ENCODE measurements around the gene DCX.

The DCX gene

GRCh38 chrX:111302284-111302683 lies 109.7 kb downstream of the DCX start:
- no peak for DNase-seq (ENCODE audit: low read depth)

GRCh38 chrX:111288841-111289240 lies 123.2 kb downstream of the DCX start:
- DNase-seq (ENCODE audit: low read depth) = no peak

GRCh38 chrX:111284631-111285293 lies 127.2 kb downstream of the DCX start:
- no peak for DNase-seq (ENCODE audit: low read depth)

DNA sequence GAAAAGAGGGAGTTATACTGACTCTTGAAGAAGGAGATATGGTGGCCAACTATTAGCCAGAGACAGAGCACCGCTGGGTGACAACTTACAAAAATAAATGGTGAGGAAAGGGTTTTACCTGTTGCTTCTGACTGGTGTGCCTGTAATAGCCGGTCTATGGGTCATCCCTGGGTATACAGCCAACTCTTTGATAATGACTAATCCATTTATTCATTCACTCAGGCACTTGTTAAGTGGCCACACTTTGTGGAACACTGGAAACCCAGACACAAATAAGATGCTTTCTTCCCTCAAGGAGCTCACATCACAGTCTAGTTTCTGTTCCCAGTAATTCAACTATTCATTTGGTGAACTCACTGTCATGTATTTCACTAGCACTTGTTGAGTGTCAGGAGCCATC lies 128.5 kb downstream of the DCX start:
- no peak for DNase-seq (ENCODE audit: low read depth)

DNA sequence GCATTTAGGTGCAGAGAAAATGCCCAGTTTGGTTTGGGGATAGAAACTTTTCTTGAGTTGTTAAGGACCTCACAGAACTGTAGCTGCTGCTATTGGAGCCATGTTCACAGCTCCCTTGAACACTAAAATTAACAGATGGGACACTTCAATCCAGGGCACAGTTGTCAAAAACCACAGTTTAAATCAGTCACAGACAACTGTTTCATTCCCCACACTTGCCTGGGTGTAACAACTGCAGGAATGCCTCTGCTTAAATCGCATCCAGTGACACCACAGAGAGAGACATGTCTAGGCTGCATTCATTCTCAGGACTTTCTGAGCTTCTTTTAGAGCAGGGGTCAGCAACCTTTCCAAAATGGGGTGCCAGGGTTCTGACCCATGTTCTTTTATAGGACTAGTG lies 129.0 kb downstream of the DCX start:
- DNase-seq (ENCODE audit: low read depth) = no peak

GRCh38 chrX:111282139-111282538 lies 129.9 kb downstream of the DCX start:
- DNase-seq (ENCODE audit: low read depth) = no peak

DNA sequence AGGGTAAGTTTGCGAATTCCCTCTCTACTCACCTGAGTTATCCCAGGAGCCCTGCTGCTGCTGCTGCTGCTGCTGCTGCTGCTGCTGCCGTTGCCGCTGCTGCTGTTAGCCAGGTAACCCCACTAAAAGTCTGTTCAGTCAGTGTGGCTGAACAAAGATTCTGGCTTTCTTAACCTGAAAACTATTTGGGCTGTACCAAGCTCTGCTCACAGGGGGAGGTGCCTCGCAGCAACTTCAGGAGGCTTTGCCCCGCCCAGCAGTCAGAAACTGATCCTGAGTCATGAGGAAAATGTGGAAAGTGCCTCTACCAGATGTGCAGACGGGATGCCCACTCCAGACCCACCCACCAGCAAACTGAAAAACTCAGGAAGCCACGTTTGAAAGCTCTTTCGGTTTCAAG lies 141.7 kb downstream of the DCX start, which contains the start of gene CAPN6:
CAPN6 (minus strand) TSS at position 145 of the 400 bp plus-strand sequence. CDS start 6,547 bp downstream, outside the sequence.
- no peak for DNase-seq (ENCODE audit: low read depth)

GRCh38 chrX:111268506-111268905 lies 143.5 kb downstream of the DCX start:
- no peak for DNase-seq (ENCODE audit: low read depth)

DNA sequence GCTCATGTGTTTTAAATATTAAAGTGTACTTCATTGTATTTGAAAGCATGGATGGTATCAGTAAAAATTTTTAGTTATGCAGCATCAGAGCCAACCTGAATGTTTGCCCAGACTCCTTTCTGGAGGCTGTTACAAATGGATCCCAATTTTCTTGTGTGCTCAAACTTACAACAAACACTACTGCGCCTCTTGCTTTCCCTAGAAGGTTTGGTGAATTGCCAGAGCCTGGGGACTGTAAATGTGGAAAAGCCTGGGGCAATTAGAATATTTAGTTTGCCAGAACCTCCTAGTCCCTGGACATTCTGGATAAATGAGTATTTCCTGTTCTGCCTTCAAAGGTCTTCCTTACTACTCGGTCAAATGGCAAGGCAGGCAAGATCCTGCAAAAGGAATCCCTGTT lies 146.5 kb downstream of the DCX start:
- DNase-seq (ENCODE audit: low read depth) = no peak

GRCh38 chrX:111264385-111264784 lies 147.6 kb downstream of the DCX start:
- DNase-seq (ENCODE audit: low read depth) = no peak

DNA sequence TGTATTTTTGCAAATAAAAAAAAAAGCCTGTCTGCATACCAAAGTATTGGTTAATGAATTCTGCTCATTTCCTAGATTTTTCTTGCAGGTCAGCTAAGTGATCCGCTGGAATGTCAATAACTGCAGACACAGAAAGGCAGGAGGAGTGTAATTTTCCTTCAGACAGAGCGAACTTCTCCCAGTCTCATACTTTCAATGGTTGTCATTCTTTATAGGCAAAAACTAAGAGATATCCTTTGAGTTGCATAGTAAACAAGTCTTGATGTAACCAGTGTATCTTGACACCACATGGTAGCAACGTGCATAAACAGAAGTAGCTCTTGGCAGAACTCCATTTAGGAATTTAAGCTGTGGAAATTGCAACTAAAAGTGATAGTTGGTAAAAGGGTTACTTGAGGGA lies 149.9 kb downstream of the DCX start:
- DNase-seq (ENCODE audit: low read depth) = no peak

GRCh38 chrX:111260451-111260850 lies 151.5 kb downstream of the DCX start:
- DNase-seq (ENCODE audit: low read depth) = no peak

DNA sequence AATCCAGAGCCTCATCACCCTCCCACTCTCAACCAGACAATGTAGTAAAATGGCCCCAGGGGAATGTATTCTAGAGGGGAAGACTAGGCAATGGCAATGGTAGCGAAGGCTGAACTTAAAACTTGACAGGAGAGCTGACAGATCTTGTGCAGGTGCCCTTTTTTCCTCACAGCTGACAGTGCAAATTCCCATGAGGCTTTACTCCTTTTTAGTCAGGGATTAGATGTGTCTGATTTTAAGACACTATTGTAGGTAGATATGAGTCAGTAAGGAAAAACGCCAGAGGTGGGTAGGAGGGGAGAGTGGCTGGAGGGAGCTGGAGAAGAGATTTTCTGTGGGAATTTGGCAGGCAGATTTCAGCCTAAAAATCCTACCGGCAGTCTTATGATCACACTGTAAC lies 152.4 kb downstream of the DCX start:
- no peak for DNase-seq (ENCODE audit: low read depth)

- DNase-seq (ENCODE audit: low read depth) = no peak
These were observed 154.3 kb downstream of the DCX start for GRCh38 chrX:111257733-111258132.

- DNase-seq (ENCODE audit: low read depth) = no peak
These were observed 156.9 kb downstream of the DCX start for GRCh38 chrX:111254896-111255693.

DNA sequence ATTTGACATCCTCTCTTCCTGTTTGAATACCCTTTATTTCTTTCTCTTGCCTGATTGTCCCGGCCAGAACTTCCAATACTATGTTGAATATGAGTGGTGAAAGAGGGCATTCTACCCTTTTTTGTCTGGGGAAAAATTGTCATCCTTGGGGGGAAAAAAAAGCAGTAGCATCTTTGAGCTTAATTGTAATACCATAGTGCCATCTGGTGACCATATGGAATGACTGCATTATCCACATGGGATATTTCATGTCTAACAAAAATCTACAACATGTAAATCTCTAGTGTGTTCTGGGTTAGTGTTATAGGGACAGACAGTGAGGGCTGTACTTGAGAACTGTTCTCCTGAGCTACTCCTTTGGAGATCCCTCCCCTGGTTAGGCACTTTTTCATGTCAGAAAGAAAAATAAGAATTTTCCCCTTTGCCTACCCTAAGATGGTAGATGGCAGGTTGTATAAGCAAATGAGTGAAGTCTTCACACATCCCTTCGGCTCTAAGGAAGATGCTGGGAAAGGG lies 167.7 kb downstream of the DCX start:
- DNase-seq (ENCODE audit: low read depth) = no peak
